Muscle layer of duodenum (tissue), 2 donors: ENCODE data around the gene PARD6B.

Source experiments
- H3K27ac ChIP-seq: one replicate; pipeline ENCODE4 v1.7.0; 2013; ENCODE audit warnings: mild to moderate bottlenecking, low read length
- H3K27me3 ChIP-seq: one replicate; pipeline ENCODE4 v1.7.0; 2013; ENCODE audit warnings: low read depth, mild to moderate bottlenecking, control low read depth, low read length
- H3K36me3 ChIP-seq, 2 donors: one replicate each; pipeline ENCODE4 v1.7.0; 2013; ENCODE audit warnings: low read length in 2 of 2, control low read depth in 1 of 2, mild to moderate bottlenecking in 1 of 2; ENCODE audit not compliant: insufficient read depth in 2 of 2, control insufficient read depth in 1 of 2
- H3K4me1 ChIP-seq, 2 donors: one replicate each; pipeline ENCODE4 v1.7.0; 2013; ENCODE audit warnings: low read length in 2 of 2, mild to moderate bottlenecking in 2 of 2, control low read depth in 1 of 2, moderate library complexity in 1 of 2; ENCODE audit not compliant: insufficient read depth in 2 of 2, control insufficient read depth in 1 of 2
- H3K4me3 ChIP-seq, 2 donors: one replicate each; pipeline ENCODE4 v1.7.0; 2013; ENCODE audit warnings: low read length in 2 of 2, low read depth in 1 of 2, mild to moderate bottlenecking in 1 of 2
- H3K9me3 ChIP-seq, 2 donors: one replicate each; pipeline ENCODE4 v1.7.0; 2013; ENCODE audit warnings: low read length in 2 of 2, control low read depth in 1 of 2, mild to moderate bottlenecking in 1 of 2; ENCODE audit not compliant: control insufficient read depth in 1 of 2
- donor health status: healthy.

PARD6B gene

GRCh38 chr20:50731055-50731929, at the start of gene PARD6B:
PARD6B (plus strand) TSS chr20:50731580; CDS start chr20:50731787, 207 bp downstream.
- H3K36me3 ChIP-seq = no peaks in the 10 kb centered on the region
- no peaks in the 10 kb centered on the region for H3K9me3 ChIP-seq
- H3K4me1 ChIP-seq = peaks cover 0 to 11% of the 10 kb centered on the region in 2 donors
- peak within 1 kb of the TSS; percentile 71 for H3K27ac ChIP-seq
- H3K4me3 ChIP-seq = peak within 1 kb of the TSS; percentile 67 to 91
- H3K27me3 ChIP-seq = no peaks in the 10 kb centered on the region

DNA sequence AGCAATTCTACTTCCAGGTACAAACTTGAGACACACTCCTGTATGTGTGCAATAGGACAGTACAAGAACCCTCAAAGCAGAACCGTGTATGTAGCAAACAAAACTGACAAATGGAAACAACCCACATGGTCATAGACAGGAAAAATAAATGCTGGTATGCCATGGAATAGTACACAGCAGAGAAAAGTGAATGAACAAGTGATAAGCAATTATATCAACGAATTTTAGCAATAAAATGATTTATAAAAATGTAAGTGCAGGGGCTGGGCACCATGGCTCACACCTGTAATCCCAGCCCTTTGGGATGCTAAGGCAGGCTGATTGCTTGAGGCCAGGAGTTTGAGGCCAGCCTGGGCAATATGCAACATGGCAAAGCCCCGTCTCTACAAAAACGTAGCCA, 49.3 kb upstream of the PARD6B start:
- Histone ChIP-seq H3K27ac (no peak overlapping the region), H3K9me3 (no peaks in the 10 kb centered on the region), H3K36me3 (no peaks in the 10 kb centered on the region), H3K27me3 (no peaks in the 10 kb centered on the region), H3K4me3 (no peak overlapping the region), H3K4me1 (peaks cover 0 to 8% of the 10 kb centered on the region in 2 donors)

- H3K27ac ChIP-seq = no peak overlapping the region
- no peaks in the 10 kb centered on the region for H3K36me3 ChIP-seq
- H3K9me3 ChIP-seq = no peaks in the 10 kb centered on the region
- H3K27me3 ChIP-seq = no peaks in the 10 kb centered on the region
- peaks cover 0 to 14% of the 10 kb centered on the region in 2 donors for H3K4me1 ChIP-seq
- H3K4me3 ChIP-seq = no peak overlapping the region
These were observed 48.3 kb upstream of the PARD6B start for GRCh38 chr20:50682947-50683530.

DNA sequence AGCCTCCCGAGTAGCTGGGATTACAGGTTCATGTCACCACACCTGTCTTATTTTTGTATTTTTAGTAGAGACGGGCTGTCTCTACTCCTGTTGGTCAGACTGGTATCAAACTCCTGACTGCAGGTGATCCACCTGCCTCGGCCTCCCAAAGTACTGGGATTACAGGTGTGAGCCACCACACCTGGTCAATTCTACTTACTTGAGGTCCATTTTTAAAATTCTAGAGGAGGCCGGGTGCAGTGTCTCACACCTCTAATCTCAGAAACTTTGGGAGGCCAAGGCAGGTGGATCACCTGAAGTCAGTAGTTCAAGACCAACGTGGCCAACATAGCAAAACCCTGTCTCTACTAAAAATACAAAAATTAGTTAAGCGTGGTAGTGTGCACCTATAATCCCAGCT, 47.8 kb upstream of the PARD6B start:
- no peak overlapping the region for H3K27ac ChIP-seq
- no peaks in the 10 kb centered on the region for H3K27me3 ChIP-seq
- peaks cover 0 to 10% of the 10 kb centered on the region in 2 donors for H3K4me1 ChIP-seq
- H3K9me3 ChIP-seq = no peaks in the 10 kb centered on the region
- no peak overlapping the region for H3K4me3 ChIP-seq
- no peaks in the 10 kb centered on the region for H3K36me3 ChIP-seq

DNA sequence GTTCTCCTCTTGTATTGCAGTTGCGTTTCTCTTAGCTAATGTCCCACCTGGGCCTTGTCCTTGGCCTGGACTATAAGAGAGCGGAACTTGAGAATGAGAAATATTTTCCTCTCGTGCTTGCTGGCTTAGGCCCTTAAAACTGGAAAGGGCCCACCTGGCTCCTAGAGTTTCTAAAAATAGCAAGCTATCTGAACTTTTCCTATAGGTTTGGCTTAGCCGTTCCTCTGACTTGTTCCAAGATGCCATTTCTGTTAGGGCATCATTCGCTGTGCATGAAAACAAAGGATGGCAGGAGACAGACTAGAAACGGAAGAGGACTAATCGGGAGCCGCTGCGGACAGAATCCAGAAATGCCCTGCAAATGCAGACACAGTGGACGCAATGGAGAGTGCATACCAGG, 44.6 kb upstream of the PARD6B start:
- peaks cover 0 to 31% of the 10 kb centered on the region in 2 donors for H3K4me1 ChIP-seq
- no peak overlapping the region for H3K27ac ChIP-seq
- H3K27me3 ChIP-seq = peaks cover 8% of the 10 kb centered on the region
- H3K4me3 ChIP-seq = no peak overlapping the region
- no peaks in the 10 kb centered on the region for H3K9me3 ChIP-seq
- H3K36me3 ChIP-seq = no peaks in the 10 kb centered on the region

DNA sequence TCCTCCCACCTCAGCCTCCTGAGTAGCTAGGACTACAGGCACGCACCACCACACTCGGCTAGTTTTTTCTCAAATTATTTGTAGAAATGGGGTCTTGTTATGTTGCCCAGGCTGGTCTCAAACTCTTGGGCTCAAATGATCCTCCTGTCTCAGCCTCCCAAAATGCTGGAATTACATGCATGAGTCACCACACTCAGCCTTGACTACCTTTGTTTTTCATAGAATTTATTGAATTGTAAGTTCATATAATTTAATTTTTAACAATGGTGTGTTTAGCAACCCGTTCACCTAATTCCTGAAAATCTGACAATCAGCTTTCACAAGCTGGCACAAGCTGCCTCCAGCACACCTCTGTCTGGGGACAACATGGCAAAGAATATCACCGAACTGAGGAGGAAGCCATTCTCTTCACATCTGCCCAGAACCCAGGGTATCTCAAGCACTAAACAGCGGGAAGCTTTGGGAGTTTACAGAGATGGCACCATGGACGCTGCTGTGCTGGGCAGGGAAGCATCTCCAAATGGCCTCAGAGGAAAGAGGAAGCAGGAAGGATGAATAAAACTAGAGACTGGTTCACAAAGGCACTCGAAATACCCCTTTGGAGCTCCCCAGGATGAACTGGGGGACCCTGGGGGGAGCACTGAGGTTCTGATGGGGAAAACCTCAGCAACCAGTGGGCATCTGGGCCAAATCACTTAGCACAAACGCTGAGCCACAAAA, 43.0 kb upstream of the PARD6B start:
- H3K27me3 ChIP-seq = peaks cover 16% of the 10 kb centered on the region
- no peaks in the 10 kb centered on the region for H3K9me3 ChIP-seq
- peaks cover 0 to 39% of the 10 kb centered on the region in 2 donors for H3K4me1 ChIP-seq
- no peak overlapping the region for H3K27ac ChIP-seq
- H3K4me3 ChIP-seq = no peak overlapping the region
- H3K36me3 ChIP-seq = no peaks in the 10 kb centered on the region

GRCh38 chr20:50689864-50690649, 41.3 kb upstream of the PARD6B start:
- no peaks in the 10 kb centered on the region for H3K36me3 ChIP-seq
- H3K27me3 ChIP-seq = peaks cover 16% of the 10 kb centered on the region
- no peak overlapping the region for H3K27ac ChIP-seq
- H3K4me1 ChIP-seq = peaks cover 0 to 43% of the 10 kb centered on the region in 2 donors
- peak overlapping the region; percentile 64 to 77 for H3K4me3 ChIP-seq
- H3K9me3 ChIP-seq = no peaks in the 10 kb centered on the region

DNA sequence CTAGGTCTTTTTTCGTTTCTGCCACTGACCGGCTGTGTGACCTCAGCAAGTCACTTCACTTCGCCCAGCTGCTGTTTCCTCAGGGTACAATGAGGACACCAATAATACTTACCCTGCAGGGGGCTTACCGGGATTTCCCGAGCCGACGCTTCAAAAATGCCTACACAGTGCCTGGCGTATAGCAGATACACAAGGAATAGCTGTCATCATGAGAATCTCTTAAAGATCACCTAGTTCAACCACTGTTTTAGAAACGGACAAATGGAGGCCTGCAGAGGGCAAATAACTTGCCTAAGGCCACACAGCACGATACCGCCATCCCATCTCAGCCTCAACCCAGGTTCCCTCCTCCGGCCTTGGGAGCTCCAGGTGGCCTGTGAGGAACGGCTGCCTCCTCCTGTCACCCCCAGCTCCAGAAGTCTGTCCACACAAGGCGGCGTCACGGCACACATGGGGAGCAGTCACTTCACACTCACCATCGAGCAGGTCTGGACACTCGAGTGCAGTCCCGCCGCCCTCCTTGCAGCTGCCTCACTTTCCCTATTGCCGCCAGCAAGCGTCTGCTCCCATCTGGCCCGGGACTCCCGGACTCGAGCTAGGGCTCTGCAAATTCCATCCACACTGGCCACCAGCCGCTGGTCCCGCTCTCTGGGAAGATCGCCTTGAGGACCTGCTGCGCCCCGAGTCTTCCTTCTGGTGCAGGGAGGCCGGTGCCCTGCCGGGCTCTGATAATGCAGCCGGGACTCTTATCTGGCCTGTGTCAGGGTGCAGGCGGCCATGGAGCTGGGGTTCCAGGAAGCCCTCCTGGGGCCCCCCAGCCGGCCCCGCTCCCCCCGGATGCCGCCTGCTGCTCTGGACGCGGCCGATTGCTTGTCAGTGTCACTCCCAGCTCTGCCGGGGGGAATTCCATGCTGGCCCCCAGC, 40.5 kb upstream of the PARD6B start, which contains the start of gene RIPOR3:
RIPOR3 (minus strand) TSS at position 893 of the 923 bp plus-strand sequence; CDS start at position 479, 414 bp downstream.
- Histone ChIP-seq H3K4me1 (peaks cover 0 to 44% of the 10 kb centered on the region in 2 donors), H3K27me3 (peaks cover 16% of the 10 kb centered on the region), H3K9me3 (no peaks in the 10 kb centered on the region), H3K27ac (peak within 1 kb of the TSS; percentile 51), H3K4me3 (peak within 1 kb of the TSS; percentile 64 to 77), H3K36me3 (no peaks in the 10 kb centered on the region)

GRCh38 chr20:50691573-50692551, 39.5 kb upstream of the PARD6B start:
- Histone ChIP-seq H3K9me3 (no peaks in the 10 kb centered on the region), H3K27me3 (peaks cover 16% of the 10 kb centered on the region), H3K27ac (peak overlapping the region; percentile 51), H3K36me3 (no peaks in the 10 kb centered on the region), H3K4me1 (peaks cover 0 to 43% of the 10 kb centered on the region in 2 donors), H3K4me3 (peak overlapping the region; percentile 64 to 77)
